Activated CD4-positive, alpha-beta memory T cell treated with anti-CD3 and anti-CD28 coated beads for 36 hours (primary cell): Measurements from ENCODE around the gene TNFSF12. TPM values are rescaled to one million over a fixed set of nuclear protein-coding genes. Genes with fewer than 3 reads are reported as not detected.

Source experiments
- CTCF ChIA-PET: fragments of 350-600 bp; sonication (Branson Sonifier 250); formaldehyde crosslinking; loops from one replicate; lab custom pipeline; 2021; ENCODE audit warnings: antibody characterized with exemption, inconsistent platforms; lab: Charles Lee
- POLR2A ChIA-PET: fragments of 350-600 bp; sonication (Branson Sonifier 250); formaldehyde crosslinking; loops from one replicate; lab custom pipeline; 2021; ENCODE audit warnings: antibody characterized with exemption; lab: Charles Lee
- DNase-seq: peaks from one replicate; pipeline ENCODE4 v3.0.0-alpha.2; 2020
- H3K27ac Mint-ChIP-seq: one replicate; pipeline ENCODE4 v1.8.0; 2021; ENCODE audit warnings: mixed read lengths
- H3K27me3 Mint-ChIP-seq: one replicate; pipeline ENCODE4 v1.8.0; 2021; ENCODE audit warnings: mixed read lengths
- H3K36me3 Mint-ChIP-seq: one replicate; pipeline ENCODE4 v1.8.0; 2021; ENCODE audit warnings: mixed read lengths
- H3K4me1 Mint-ChIP-seq: one replicate; pipeline ENCODE4 v1.8.0; 2021; ENCODE audit warnings: low read depth, mixed read lengths
- H3K4me3 Mint-ChIP-seq: one replicate; pipeline ENCODE4 v1.8.0; 2021; ENCODE audit warnings: mild to moderate bottlenecking, mixed read lengths
- H3K9me3 Mint-ChIP-seq: one replicate; pipeline ENCODE4 v1.8.0; 2021; ENCODE audit warnings: mixed read lengths
- intact Hi-C: fragments of 100-400 bp; cut with micrococcal nuclease; formaldehyde crosslinking; loops from one replicate; pipeline ENCODE4 v1.15.1; 2023
- total RNA-seq, 2 experiments: library from RNA; stranded (reverse); gene quantifications; one replicate each; pipeline ENCODE4 v1.2.3, GENCODE V29; 2021

The TNFSF12 gene
- total RNA-seq, 2 experiments from 2014 or later, result 19.7 to 22.4 TPM

DNA sequence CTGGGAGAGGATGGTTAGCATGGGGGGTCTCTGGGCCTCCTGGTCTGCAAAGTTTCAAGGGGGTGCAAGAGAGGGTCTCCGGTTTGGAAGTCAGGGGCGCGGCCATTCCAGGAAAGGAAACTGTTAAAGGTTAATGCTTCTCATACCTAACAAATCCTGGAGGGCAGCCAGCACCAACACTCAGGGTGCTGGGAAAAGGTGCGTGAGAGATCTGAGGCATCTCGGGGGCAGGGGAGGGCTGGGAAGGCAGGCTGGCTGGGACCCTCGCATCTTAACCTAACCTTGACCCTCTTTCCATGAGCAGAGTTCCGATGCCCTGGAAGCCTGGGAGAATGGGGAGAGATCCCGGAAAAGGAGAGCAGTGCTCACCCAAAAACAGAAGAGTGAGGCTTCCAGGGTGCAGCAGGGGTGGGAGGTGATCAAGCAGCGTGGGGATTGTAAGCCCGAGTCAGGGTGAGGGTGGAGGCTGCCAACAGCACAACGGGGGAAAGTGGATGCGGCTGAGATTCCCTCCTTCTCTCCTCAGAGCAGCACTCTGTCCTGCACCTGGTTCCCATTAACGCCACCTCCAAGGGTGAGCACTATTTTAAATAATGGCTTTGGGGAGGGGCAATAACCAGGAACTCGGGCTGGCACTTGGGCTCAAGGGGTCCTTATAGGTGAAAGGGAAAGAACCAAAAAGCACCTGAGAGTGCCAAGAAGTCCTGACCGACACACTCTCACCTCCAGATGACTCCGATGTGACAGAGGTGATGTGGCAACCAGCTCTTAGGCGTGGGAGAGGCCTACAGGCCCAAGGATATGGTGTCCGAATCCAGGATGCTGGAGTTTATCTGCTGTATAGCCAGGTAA lies 10.7 kb downstream of the TNFSF12 start:
- no peak for DNase-seq
- ChIA-PET POLR2A (interaction anchor here (1.1 to 4.5 kb wide), 6 partner anchors 10 to 80 kb away, joined by 4 to 28 read pairs (median 6); partner anchors contain the start of genes MPDU1 and ZBTB4), CTCF (interaction anchor here (0.6 to 4.4 kb wide), 42 partner anchors 7 to 320 kb away, joined by 3 to 148 read pairs (median 6); partner anchors contain the start of genes ACAP1, CD68, FXR2 and MPDU1)
- Mint-ChIP-seq H3K27me3 (no peaks in the 10 kb centered on the region), H3K36me3 (peaks cover 12% of the 10 kb centered on the region), H3K9me3 (no peaks in the 10 kb centered on the region), H3K27ac (peak overlapping the region; percentile 36), H3K4me3 (no peak overlapping the region), H3K4me1 (peaks cover 37% of the 10 kb centered on the region)
- intact Hi-C loops, result loop anchor here (2.0 kb wide), 1 partner anchor 203 kb away; no protein-coding TSS in a partner anchor

DNA sequence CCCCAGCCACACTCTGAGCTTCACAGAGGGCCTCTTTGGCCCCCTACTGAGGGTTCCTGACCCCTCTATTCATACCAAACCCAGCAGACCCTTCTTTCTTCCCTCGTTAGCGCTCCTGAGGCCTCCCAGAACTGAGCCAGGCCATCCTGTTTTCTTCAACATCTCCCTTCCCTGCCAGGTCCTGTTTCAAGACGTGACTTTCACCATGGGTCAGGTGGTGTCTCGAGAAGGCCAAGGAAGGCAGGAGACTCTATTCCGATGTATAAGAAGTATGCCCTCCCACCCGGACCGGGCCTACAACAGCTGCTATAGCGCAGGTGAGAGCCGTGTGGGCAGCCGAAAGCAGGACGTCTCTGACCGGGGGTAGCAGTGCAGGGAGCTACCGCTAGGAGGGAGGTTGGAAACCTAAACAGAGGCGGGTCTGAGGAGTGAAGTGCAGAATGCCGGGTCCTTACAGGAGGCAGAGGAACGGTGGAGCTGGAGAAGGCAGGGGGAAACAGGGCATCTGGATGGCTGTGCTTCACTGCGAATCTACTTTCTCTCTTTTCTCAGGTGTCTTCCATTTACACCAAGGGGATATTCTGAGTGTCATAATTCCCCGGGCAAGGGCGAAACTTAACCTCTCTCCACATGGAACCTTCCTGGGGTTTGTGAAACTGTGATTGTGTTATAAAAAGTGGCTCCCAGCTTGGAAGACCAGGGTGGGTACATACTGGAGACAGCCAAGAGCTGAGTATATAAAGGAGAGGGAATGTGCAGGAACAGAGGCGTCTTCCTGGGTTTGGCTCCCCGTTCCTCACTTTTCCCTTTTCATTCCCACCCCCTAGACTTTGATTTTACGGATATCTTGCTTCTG lies 11.5 kb downstream of the TNFSF12 start:
- H3K36me3 Mint-ChIP-seq, result peaks cover 19% of the 10 kb centered on the region
- intact Hi-C loops, result loop anchor here (1.0 to 2.0 kb wide), 8 partner anchors 8 to 204 kb away; partner anchors contain the start of genes POLR2A and TMEM102
- H3K9me3 Mint-ChIP-seq, result no peaks in the 10 kb centered on the region
- H3K4me1 Mint-ChIP-seq, result peaks cover 34% of the 10 kb centered on the region
- ChIA-PET CTCF (interaction anchor here (0.6 to 4.4 kb wide), 54 partner anchors 8 to 339 kb away, joined by 3 to 148 read pairs (median 5); partner anchors contain the start of genes ACAP1, CD68, FXR2 and MPDU1), POLR2A (interaction anchor here (0.6 to 4.5 kb wide), 16 partner anchors 8 to 231 kb away, joined by 3 to 28 read pairs (median 4); partner anchors contain the start of genes CD68, MPDU1, NEURL4 and POLR2A)
- peak; percentile 75 for DNase-seq
- peak overlapping the region; percentile 91 for H3K27ac Mint-ChIP-seq
- peak overlapping the region; percentile 91 for H3K4me3 Mint-ChIP-seq
- H3K27me3 Mint-ChIP-seq, result no peaks in the 10 kb centered on the region

DNA sequence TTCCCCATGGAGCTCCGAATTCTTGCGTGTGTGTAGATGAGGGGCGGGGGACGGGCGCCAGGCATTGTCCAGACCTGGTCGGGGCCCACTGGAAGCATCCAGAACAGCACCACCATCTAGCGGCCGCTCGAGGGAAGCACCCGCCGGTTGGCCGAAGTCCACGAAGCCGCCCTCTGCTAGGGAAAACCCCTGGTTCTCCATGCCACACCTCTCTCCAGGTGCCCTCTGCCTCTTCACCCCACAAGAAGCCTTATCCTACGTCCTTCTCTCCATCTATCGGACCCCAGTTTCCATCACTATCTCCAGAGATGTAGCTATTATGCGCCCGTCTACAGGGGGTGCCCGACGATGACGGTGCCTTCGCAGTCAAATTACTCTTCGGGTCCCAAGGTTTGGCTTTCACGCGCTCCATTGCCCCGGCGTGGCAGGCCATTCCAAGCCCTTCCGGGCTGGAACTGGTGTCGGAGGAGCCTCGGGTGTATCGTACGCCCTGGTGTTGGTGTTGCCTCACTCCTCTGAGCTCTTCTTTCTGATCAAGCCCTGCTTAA lies 12.2 kb downstream of the TNFSF12 start:
- H3K4me3 Mint-ChIP-seq, result peak overlapping the region; percentile 91
- POLR2A ChIA-PET, result interaction anchor here (0.6 to 4.5 kb wide), 15 partner anchors 9 to 231 kb away, joined by 3 to 28 read pairs (median 4); partner anchors contain the start of genes CD68, MPDU1, NEURL4 and POLR2A
- peak overlapping the region; percentile 91 for H3K27ac Mint-ChIP-seq
- no peaks in the 10 kb centered on the region for H3K9me3 Mint-ChIP-seq
- peaks cover 32% of the 10 kb centered on the region for H3K4me1 Mint-ChIP-seq
- no peaks in the 10 kb centered on the region for H3K27me3 Mint-ChIP-seq
- peaks cover 23% of the 10 kb centered on the region for H3K36me3 Mint-ChIP-seq
- CTCF ChIA-PET, result interaction anchor here (0.6 to 4.4 kb wide), 53 partner anchors 9 to 340 kb away, joined by 3 to 148 read pairs (median 5); partner anchors contain the start of genes ACAP1, CD68, FXR2 and MPDU1
- peak; percentile 92 for DNase-seq
- intact Hi-C loops, result loop anchor here (1.0 to 2.0 kb wide), 8 partner anchors 9 to 204 kb away; partner anchors contain the start of genes POLR2A and TMEM102

DNA sequence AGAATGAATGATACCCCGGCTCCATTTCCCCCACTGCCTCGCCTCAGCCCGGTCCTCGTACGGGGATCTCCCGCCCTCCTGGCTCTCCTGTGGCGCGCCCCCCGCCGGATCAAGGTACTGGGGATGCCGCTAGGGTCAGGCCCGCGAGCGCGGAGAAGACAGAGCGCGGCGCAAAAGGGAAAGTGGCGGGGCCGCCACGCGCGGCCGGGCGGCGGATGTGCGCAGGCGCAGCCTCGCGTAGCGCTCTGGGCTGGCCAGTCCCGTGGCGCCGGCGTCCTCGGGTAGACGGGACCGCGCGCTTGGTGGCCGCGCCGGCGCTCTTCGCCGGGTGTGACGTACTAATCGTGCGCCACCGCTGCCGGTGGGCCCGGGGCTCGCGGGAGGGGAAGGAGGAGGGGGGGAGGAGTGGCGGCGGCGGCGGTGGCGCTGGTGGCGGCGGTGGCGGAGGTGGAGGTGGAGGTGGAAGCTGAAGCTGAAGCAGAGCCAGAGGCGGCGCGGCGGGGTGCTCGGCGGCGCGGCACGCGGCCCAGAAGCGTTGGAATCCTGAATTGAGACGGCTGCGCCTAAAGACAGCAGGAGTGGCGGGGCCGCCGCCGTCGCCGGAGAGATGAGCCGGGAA lies 12.8 kb downstream of the TNFSF12 start, which contains the start of gene SENP3:
Gene SENP3, plus strand, starts transcription at position 331 of the 619 bp plus-strand sequence. CDS start 1,158 bp downstream, outside the sequence.
- ChIA-PET POLR2A (interaction anchor here (0.8 to 4.5 kb wide), 12 partner anchors 9 to 232 kb away, joined by 3 to 28 read pairs (median 6); partner anchors contain the start of genes CD68, MPDU1, NEURL4 and POLR2A), CTCF (interaction anchor here (0.8 to 4.4 kb wide), 33 partner anchors 9 to 340 kb away, joined by 3 to 148 read pairs (median 8); partner anchors contain the start of genes CD68, FXR2, MPDU1 and NEURL4)
- H3K27ac Mint-ChIP-seq, result peak within 1 kb of the TSS; percentile 91
- H3K4me1 Mint-ChIP-seq, result peaks cover 32% of the 10 kb centered on the region
- intact Hi-C loops, result loop anchor here (1.0 to 2.0 kb wide), 8 partner anchors 9 to 205 kb away; partner anchors contain the start of genes POLR2A and TMEM102
- DNase-seq, result peak; percentile 94
- H3K36me3 Mint-ChIP-seq, result peaks cover 23% of the 10 kb centered on the region
- H3K4me3 Mint-ChIP-seq, result peak within 1 kb of the TSS; percentile 95
- no peaks in the 10 kb centered on the region for H3K27me3 Mint-ChIP-seq
- H3K9me3 Mint-ChIP-seq, result no peaks in the 10 kb centered on the region

DNA sequence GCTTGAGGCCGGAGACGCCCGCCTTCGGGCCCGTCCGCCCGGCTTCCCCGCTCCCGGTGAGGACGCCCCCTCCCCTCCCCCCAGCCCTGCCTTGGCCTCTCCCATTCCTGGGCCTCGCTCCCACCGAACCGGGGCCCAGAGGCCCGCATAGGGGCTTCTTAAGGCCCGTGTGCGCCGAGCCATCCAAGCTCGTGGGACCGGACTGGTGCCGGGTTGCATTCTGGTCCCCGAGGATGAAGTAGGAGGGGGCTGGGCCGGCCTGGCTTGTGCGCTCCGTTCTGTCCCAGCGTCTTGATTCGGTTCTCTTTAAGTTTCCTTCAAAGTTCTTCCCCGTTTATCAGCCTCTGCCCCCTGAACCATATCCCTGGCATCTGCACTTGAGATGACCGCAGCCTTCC lies 13.3 kb downstream of the TNFSF12 start:
- Mint-ChIP-seq H3K36me3 (peaks cover 27% of the 10 kb centered on the region), H3K9me3 (no peaks in the 10 kb centered on the region), H3K27ac (peak overlapping the region; percentile 88), H3K4me3 (peak overlapping the region; percentile 95), H3K4me1 (peaks cover 34% of the 10 kb centered on the region), H3K27me3 (no peaks in the 10 kb centered on the region)
- ChIA-PET POLR2A (interaction anchor here (1.1 to 4.5 kb wide), 4 partner anchors 12 to 78 kb away, joined by 3 to 28 read pairs (median 4); partner anchors contain the start of genes CD68, MPDU1 and POLR2A), CTCF (interaction anchor here (0.8 to 4.4 kb wide), 11 partner anchors 9 to 206 kb away, joined by 4 to 99 read pairs (median 25); partner anchors contain the start of genes FXR2, MPDU1, SOX15 and TMEM102)
- no peak for DNase-seq
- intact Hi-C loops, result no loop called here

DNA sequence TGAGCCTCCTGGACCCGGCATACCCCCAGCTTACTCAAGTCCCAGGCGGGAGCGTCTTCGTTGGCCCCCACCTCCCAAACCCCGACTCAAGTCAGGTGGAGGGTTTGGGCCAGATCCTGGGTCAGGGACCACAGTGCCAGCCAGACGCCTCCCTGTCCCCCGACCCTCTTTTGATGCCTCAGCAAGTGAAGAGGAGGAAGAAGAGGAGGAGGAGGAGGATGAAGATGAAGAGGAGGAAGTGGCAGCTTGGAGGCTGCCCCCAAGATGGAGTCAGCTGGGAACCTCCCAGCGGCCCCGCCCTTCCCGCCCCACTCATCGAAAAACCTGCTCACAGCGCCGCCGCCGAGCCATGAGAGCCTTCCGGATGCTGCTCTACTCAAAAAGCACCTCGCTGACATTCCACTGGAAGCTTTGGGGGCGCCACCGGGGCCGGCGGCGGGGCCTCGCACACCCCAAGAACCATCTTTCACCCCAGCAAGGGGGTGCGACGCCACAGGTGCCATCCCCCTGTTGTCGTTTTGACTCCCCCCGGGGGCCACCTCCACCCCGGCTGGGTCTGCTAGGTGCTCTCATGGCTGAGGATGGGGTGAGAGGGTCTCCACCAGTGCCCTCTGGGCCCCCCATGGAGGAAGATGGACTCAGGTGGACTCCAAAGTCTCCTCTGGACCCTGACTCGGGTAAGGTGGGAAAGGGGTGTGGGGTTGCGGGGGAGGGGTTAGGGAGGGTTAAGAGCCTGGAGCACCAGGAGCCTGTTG lies 14.4 kb downstream of the TNFSF12 start:
- intact Hi-C loops, result no loop called here
- CTCF ChIA-PET, result interaction anchor here (0.6 to 4.1 kb wide), 3 partner anchors 49 to 127 kb away, joined by 4 to 54 read pairs (median 4); partner anchors contain the start of gene TMEM102
- DNase-seq, result no peak
- no peaks in the 10 kb centered on the region for H3K27me3 Mint-ChIP-seq
- H3K4me3 Mint-ChIP-seq, result peak overlapping the region; percentile 95
- H3K9me3 Mint-ChIP-seq, result no peaks in the 10 kb centered on the region
- H3K4me1 Mint-ChIP-seq, result peaks cover 34% of the 10 kb centered on the region
- POLR2A ChIA-PET, result interaction anchor here (1.9 to 4.5 kb wide), 2 partner anchors 10 to 20 kb away, joined by 5 to 28 read pairs; partner anchors contain the start of gene MPDU1
- H3K27ac Mint-ChIP-seq, result no peak overlapping the region
- H3K36me3 Mint-ChIP-seq, result peaks cover 31% of the 10 kb centered on the region

DNA sequence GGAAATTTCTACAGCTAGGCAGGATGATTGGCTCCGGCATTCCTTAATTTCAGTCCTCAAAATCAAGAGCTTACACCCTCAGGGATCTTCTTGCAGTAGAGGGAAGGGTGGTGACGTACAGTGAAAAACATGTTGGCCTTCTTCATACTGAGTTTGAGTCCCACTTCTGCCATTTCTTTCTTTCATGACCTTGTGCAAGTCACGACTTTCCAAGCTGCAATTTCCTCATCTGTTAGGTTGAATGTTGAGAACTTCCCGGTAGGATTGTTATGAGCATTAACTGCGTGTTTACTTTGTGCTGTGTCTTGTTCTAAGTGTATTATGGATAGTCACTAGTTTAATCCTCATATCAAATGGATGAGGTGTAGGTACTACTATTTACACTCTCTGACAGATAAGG lies 20.7 kb downstream of the TNFSF12 start:
- Mint-ChIP-seq H3K4me1 (peaks cover 21% of the 10 kb centered on the region), H3K36me3 (peaks cover 44% of the 10 kb centered on the region), H3K9me3 (no peaks in the 10 kb centered on the region), H3K27me3 (peaks cover 2% of the 10 kb centered on the region), H3K27ac (no peak overlapping the region), H3K4me3 (no peak overlapping the region)
- intact Hi-C loops, result no loop called here
- ChIA-PET POLR2A (no interaction called here), CTCF (interaction anchor here (2.9 to 3.1 kb wide), 2 partner anchors 8 to 20 kb away, joined by 7 to 25 read pairs; partner anchors contain the start of gene SENP3)
- DNase-seq, result no peak

DNA sequence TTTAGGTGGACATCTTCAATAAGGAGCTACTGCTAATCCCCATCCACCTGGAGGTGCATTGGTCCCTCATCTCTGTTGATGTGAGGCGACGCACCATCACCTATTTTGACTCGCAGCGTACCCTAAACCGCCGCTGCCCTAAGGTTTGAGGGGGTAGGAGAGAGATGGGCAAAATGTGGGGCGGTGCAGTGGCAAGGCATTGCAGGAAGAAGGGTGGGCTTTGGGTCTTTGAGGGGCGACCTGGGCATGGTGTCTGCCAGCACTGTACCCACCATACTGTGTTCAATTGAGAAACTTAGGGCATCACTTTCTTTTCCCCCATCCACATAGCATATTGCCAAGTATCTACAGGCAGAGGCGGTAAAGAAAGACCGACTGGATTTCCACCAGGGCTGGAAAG lies 21.5 kb downstream of the TNFSF12 start:
- peaks cover 29% of the 10 kb centered on the region for H3K4me1 Mint-ChIP-seq

DNA sequence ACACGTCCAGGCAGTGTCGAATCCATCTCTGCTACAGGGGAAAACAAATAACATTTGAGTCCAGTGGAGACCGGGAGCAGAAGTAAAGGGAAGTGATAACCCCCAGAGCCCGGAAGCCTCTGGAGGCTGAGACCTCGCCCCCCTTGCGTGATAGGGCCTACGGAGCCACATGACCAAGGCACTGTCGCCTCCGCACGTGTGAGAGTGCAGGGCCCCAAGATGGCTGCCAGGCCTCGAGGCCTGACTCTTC lies 23.4 kb downstream of the TNFSF12 start:
- peaks cover 56% of the 10 kb centered on the region for H3K36me3 Mint-ChIP-seq
- H3K4me3 Mint-ChIP-seq, result peak overlapping the region; percentile 99
- DNase-seq, result no peak
- intact Hi-C loops, result loop anchor here (1.0 to 5.0 kb wide), 9 partner anchors 11 to 319 kb away; partner anchors contain the start of genes EIF5A, ELP5, POLR2A and SENP3
- ChIA-PET CTCF (interaction anchor here (1.4 to 3.1 kb wide), 4 partner anchors 11 to 217 kb away, joined by 3 to 25 read pairs (median 7); partner anchors contain the start of genes SENP3 and TP53), POLR2A (interaction anchor here (0.5 to 5.9 kb wide), 5 partner anchors 11 to 283 kb away, joined by 3 to 61 read pairs (median 4); partner anchors contain the start of genes MPDU1, SENP3 and TP53)
- H3K4me1 Mint-ChIP-seq, result peaks cover 46% of the 10 kb centered on the region
- H3K9me3 Mint-ChIP-seq, result no peaks in the 10 kb centered on the region
- H3K27me3 Mint-ChIP-seq, result peaks cover 2% of the 10 kb centered on the region
- peak overlapping the region; percentile 100 for H3K27ac Mint-ChIP-seq

More for the DNA sequence above, 21.5 kb downstream of the TNFSF12 start:
- no peak for DNase-seq
- Mint-ChIP-seq H3K36me3 (peaks cover 46% of the 10 kb centered on the region), H3K9me3 (no peaks in the 10 kb centered on the region), H3K27ac (no peak overlapping the region), H3K4me3 (no peak overlapping the region), H3K27me3 (peaks cover 2% of the 10 kb centered on the region)
- intact Hi-C loops, result loop anchor here (5.0 kb wide), 1 partner anchor 272 kb away; no protein-coding TSS in a partner anchor
- ChIA-PET CTCF (interaction anchor here (0.9 to 3.1 kb wide), 4 partner anchors 9 to 215 kb away, joined by 3 to 25 read pairs (median 7); partner anchors contain the start of gene SENP3), POLR2A (interaction anchor here (1.2 to 5.9 kb wide), 2 partner anchors 14 to 92 kb away, joined by 4 to 61 read pairs; partner anchors contain the start of gene MPDU1)
